Neural crest cell (in vitro differentiated cells): ENCODE results near the gene FBXO44. TPM values are rescaled to one million over a fixed set of nuclear protein-coding genes. Genes with fewer than 3 reads are reported as not detected.

Experiments
- DNase-seq: peaks from one replicate; pipeline ENCODE4 v3.0.0; 2021; ENCODE audit warnings: low read depth, mixed read lengths, low spot score
- H3K27ac Mint-ChIP-seq: one replicate; pipeline ENCODE4 v1.8.0; 2021; ENCODE audit warnings: mild to moderate bottlenecking, mixed read lengths; ENCODE audit not compliant: unreplicated experiment
- H3K27me3 Mint-ChIP-seq: 2 replicates; pipeline ENCODE4 v1.8.0; 2021; ENCODE audit warnings: low read depth, mild to moderate bottlenecking, mixed read lengths
- H3K36me3 Mint-ChIP-seq: 2 replicates; pipeline ENCODE4 v1.8.0; 2021; ENCODE audit warnings: low read depth, mild to moderate bottlenecking, mixed read lengths
- H3K4me1 Mint-ChIP-seq: 2 replicates; pipeline ENCODE4 v1.8.0; 2021; ENCODE audit warnings: mixed read lengths
- H3K4me3 Mint-ChIP-seq: one replicate; pipeline ENCODE4 v1.8.0; 2021; ENCODE audit warnings: mild to moderate bottlenecking, mixed read lengths
- H3K9me3 Mint-ChIP-seq: 2 replicates; pipeline ENCODE4 v1.8.0; 2021; ENCODE audit warnings: mixed read lengths
- CTCF ChIP-seq: fragments of 200-600 bp; sonication (generic); conservative IDR thresholded peaks from 2 replicates; pipeline ENCODE4 v1.5.0; 2021; ENCODE audit warnings: antibody characterized with exemption, mild to moderate bottlenecking
- total RNA-seq: library from RNA; stranded (reverse); gene quantifications from 2 replicates; pipeline ENCODE4 v1.2.1, GENCODE V29; 2021

The FBXO44 gene
- total RNA-seq, 1 donor from 2014 or later, result 10.7 TPM

- Mint-ChIP-seq H3K4me3 (peak within 1 kb of the TSS; percentile 93), H3K27ac (peak within 1 kb of the TSS; percentile 91), H3K4me1 (peaks cover 22% of the 10 kb centered on the region), H3K36me3 (no peaks in the 10 kb centered on the region), H3K27me3 (peaks cover 44% of the 10 kb centered on the region), H3K9me3 (no peaks in the 10 kb centered on the region)
- TF ChIP-seq CTCF, result no peak
- peak; percentile 58 for DNase-seq
Observed at GRCh38 chr1:11691302-11691914, 36.7 kb downstream of the FBXO44 start, which contains the start of gene DRAXIN. Gene DRAXIN (plus strand): TSS chr1:11691710. CDS start chr1:11706259, 14,549 bp downstream.

- Mint-ChIP-seq H3K27me3 (peaks cover 46% of the 10 kb centered on the region), H3K27ac (no peak overlapping the region), H3K9me3 (no peaks in the 10 kb centered on the region), H3K4me1 (peaks cover 22% of the 10 kb centered on the region), H3K4me3 (peak overlapping the region; percentile 83), H3K36me3 (no peaks in the 10 kb centered on the region)
- TF ChIP-seq CTCF, result no peak
- DNase-seq, result no peak
Observed at GRCh38 chr1:11691928-11692711, 37.4 kb downstream of the FBXO44 start.

GRCh38 chr1:11693024-11693590, 38.4 kb downstream of the FBXO44 start:
- DNase-seq, result no peak
- Mint-ChIP-seq H3K36me3 (no peaks in the 10 kb centered on the region), H3K4me1 (peaks cover 22% of the 10 kb centered on the region), H3K9me3 (no peaks in the 10 kb centered on the region), H3K27me3 (peaks cover 47% of the 10 kb centered on the region), H3K27ac (no peak overlapping the region), H3K4me3 (peak overlapping the region; percentile 78)
- no peak for TF ChIP-seq CTCF

GRCh38 chr1:11693917-11694316, 39.2 kb downstream of the FBXO44 start:
- peak overlapping the region; percentile 78 for H3K4me3 Mint-ChIP-seq
- H3K27me3 Mint-ChIP-seq, result peaks cover 49% of the 10 kb centered on the region
- DNase-seq, result no peak
- H3K9me3 Mint-ChIP-seq, result no peaks in the 10 kb centered on the region
- no peak for TF ChIP-seq CTCF
- H3K4me1 Mint-ChIP-seq, result peaks cover 22% of the 10 kb centered on the region
- no peak overlapping the region for H3K27ac Mint-ChIP-seq
- no peaks in the 10 kb centered on the region for H3K36me3 Mint-ChIP-seq

- H3K9me3 Mint-ChIP-seq, result no peaks in the 10 kb centered on the region
- no peak overlapping the region for H3K27ac Mint-ChIP-seq
- TF ChIP-seq CTCF, result no peak
- no peaks in the 10 kb centered on the region for H3K36me3 Mint-ChIP-seq
- peak overlapping the region; percentile 12 for H3K4me3 Mint-ChIP-seq
- H3K27me3 Mint-ChIP-seq, result peaks cover 42% of the 10 kb centered on the region
- H3K4me1 Mint-ChIP-seq, result peaks cover 9% of the 10 kb centered on the region
- DNase-seq, result no peak
Observed at GRCh38 chr1:11695861-11696260, 41.2 kb downstream of the FBXO44 start.
